C4-2B (cell line): ENCODE measurements around the gene STRIT1.

Experiments used
- CTCF ChIP-seq: fragments of 450-650 bp; conservative IDR thresholded peaks from 2 replicates; pipeline ENCODE4 v1.5.1; 2017; ENCODE audit warnings: mild to moderate bottlenecking
- ZFX ChIP-seq: fragments of 450-650 bp; IDR thresholded peaks from 2 replicates; pipeline ENCODE4 v1.6.1; 2017

GRCh38 chr3:155318740-155319139 lies 25.3 kb upstream of the STRIT1 start:
- TF ChIP-seq CTCF, result no peak
- TF ChIP-seq ZFX, result no peak
